Activated CD4-positive, alpha-beta T cell treated with anti-CD3 and anti-CD28 coated beads, Interleukin-2, amount 10 ng/mL, durations not matched to agents 7 days and 5 days (primary cell): ENCODE results near the gene MUC12. TPM values are rescaled to one million over a fixed set of nuclear protein-coding genes. Genes with fewer than 3 reads are reported as not detected.

Source experiments
- CTCF ChIA-PET: fragments of 350-600 bp; sonication (Branson Sonifier 250); formaldehyde crosslinking; loops from one replicate; lab custom pipeline; 2021; ENCODE audit warnings: antibody characterized with exemption; lab: Charles Lee
- POLR2A ChIA-PET: fragments of 350-600 bp; sonication (Branson Sonifier 250); formaldehyde crosslinking; loops from one replicate; lab custom pipeline; 2021; ENCODE audit warnings: antibody characterized with exemption; lab: Charles Lee
- DNase-seq: peaks from one replicate; pipeline ENCODE4 v3.0.0-alpha.2; 2020
- H3K27ac Mint-ChIP-seq: one replicate; pipeline ENCODE4 v1.8.0; 2021; ENCODE audit warnings: mild to moderate bottlenecking, moderate library complexity, mixed read lengths
- H3K27me3 Mint-ChIP-seq: one replicate; pipeline ENCODE4 v1.8.0; 2021; ENCODE audit warnings: mixed read lengths
- H3K36me3 Mint-ChIP-seq: one replicate; pipeline ENCODE4 v1.8.0; 2021; ENCODE audit warnings: low read depth, mixed read lengths
- H3K4me1 Mint-ChIP-seq: one replicate; pipeline ENCODE4 v1.8.0; 2021; ENCODE audit warnings: mixed read lengths
- H3K4me3 Mint-ChIP-seq: one replicate; pipeline ENCODE4 v1.8.0; 2021; ENCODE audit warnings: mild to moderate bottlenecking, moderate library complexity, mixed read lengths
- H3K9me3 Mint-ChIP-seq: one replicate; pipeline ENCODE4 v1.8.0; 2021; ENCODE audit warnings: mixed read lengths
- total RNA-seq, 2 experiments: library from RNA; stranded (reverse); gene quantifications; one replicate each; pipeline ENCODE4 v1.2.3, GENCODE V29; 2021

The MUC12 gene
- total RNA-seq, 2 experiments from 2014 or later = not detected

DNA sequence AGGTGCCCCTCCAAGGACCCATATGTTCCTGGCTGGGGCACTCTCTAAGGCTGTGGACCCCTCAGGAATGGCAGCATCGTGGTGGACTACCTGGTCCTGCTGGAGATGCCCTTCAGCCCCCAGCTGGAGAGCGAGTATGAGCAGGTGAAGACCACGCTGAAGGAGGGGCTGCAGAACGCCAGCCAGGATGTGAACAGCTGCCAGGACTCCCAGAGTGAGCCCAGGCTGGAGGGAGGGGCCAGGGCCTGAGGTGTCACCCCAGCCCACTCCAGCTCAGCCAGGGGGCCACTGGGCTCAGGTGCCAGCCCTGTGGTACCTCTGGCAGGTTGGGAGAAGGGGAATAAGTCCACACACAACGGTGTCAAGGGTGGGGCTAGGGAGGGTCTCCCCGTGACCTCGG is 4.7 kb upstream of the MUC12 start:
- Mint-ChIP-seq H3K4me1 (peaks cover 15% of the 10 kb centered on the region), H3K27me3 (peaks cover 34% of the 10 kb centered on the region), H3K9me3 (no peaks in the 10 kb centered on the region), H3K36me3 (no peaks in the 10 kb centered on the region), H3K4me3 (no peak overlapping the region), H3K27ac (no peak overlapping the region)
- ChIA-PET POLR2A (no interaction called here), CTCF (no interaction called here)
- DNase-seq = no peak

DNA sequence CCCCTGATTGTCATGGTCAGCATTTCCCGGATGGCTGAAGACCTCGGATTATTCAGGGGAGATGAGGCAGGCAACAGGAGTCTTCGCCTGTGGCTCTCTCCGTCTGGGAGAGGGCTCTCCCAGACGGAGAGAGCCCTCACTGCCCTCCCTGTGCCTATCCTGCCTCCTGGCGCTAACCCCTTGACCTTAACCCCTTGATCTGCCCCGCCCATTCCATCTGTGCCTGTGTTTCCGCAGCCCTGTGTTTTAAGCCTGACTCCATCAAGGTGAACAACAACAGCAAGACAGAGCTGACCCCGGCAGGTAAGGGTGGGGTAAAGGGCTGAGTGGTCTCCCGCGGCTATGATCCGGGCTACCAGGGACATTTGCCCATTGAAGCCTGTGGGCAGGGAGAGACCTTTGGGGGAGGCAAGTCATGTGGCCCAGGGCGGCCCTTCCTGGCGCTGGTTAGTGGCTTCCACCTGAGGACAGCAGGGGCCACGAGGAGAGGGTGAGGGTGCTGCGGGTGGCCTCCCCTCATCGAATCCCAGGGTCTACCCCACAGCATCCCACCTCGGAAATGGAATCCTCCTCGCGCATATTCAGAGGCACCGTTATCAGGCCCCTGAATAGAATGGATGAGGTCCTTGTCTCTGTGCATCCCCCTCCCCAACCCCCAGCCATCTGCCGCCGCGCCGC is 4.2 kb upstream of the MUC12 start:
- Mint-ChIP-seq H3K4me1 (peaks cover 15% of the 10 kb centered on the region), H3K27ac (no peak overlapping the region), H3K9me3 (no peaks in the 10 kb centered on the region), H3K36me3 (no peaks in the 10 kb centered on the region), H3K27me3 (peaks cover 34% of the 10 kb centered on the region), H3K4me3 (peak overlapping the region; percentile 53)
- ChIA-PET CTCF (interaction anchor here (1.0 to 1.3 kb wide), 2 partner anchors 8 to 112 kb away, joined by 4 read pairs; no protein-coding TSS in a partner anchor), POLR2A (no interaction called here)
- no peak for DNase-seq

DNA sequence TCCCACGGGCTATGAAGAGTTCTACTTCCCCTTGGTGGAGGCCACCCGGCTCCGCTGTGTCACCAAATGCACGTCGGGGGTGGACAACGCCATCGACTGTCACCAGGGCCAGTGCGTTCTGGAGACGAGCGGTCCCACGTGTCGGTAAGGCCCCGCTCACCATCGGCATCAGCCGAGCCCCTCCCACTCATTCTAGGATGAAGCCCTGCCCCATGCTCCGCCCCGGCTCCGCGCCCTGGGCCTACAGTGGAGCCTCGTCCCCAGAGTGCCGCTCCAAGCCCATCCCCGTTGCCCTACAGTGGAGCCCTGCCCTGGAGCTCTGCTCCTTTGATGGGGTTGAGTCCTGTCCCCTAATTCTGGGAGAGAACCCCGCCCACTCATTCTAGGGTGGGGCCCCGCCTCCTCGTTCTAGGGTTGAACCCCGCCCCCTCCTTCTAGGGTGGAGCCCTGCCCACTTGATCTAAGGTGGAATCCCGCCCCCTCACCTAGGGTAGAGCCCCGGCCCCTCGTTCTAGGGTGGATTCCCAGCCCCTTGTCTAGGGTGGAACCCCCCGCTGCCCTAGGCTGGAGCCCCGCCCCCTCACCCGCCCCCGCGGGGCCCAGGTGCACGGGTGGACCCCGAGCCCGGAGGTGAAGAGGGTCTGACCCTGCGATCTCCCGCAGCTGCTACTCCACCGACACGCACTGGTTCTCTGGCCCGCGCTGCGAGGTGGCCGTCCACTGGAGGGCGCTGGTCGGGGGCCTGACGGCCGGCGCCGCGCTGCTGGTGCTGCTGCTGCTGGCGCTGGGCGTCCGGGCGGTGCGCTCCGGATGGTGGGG is 3.4 kb upstream of the MUC12 start:
- H3K27ac Mint-ChIP-seq = no peak overlapping the region
- H3K4me1 Mint-ChIP-seq = peaks cover 15% of the 10 kb centered on the region
- H3K27me3 Mint-ChIP-seq = peaks cover 34% of the 10 kb centered on the region
- CTCF ChIA-PET = interaction anchor here (0.5 to 1.3 kb wide), 3 partner anchors 8 to 111 kb away, joined by 4 read pairs; no protein-coding TSS in a partner anchor
- H3K4me3 Mint-ChIP-seq = peak overlapping the region; percentile 53
- no peaks in the 10 kb centered on the region for H3K36me3 Mint-ChIP-seq
- DNase-seq = peak; percentile 58
- no peaks in the 10 kb centered on the region for H3K9me3 Mint-ChIP-seq
- POLR2A ChIA-PET = no interaction called here

DNA sequence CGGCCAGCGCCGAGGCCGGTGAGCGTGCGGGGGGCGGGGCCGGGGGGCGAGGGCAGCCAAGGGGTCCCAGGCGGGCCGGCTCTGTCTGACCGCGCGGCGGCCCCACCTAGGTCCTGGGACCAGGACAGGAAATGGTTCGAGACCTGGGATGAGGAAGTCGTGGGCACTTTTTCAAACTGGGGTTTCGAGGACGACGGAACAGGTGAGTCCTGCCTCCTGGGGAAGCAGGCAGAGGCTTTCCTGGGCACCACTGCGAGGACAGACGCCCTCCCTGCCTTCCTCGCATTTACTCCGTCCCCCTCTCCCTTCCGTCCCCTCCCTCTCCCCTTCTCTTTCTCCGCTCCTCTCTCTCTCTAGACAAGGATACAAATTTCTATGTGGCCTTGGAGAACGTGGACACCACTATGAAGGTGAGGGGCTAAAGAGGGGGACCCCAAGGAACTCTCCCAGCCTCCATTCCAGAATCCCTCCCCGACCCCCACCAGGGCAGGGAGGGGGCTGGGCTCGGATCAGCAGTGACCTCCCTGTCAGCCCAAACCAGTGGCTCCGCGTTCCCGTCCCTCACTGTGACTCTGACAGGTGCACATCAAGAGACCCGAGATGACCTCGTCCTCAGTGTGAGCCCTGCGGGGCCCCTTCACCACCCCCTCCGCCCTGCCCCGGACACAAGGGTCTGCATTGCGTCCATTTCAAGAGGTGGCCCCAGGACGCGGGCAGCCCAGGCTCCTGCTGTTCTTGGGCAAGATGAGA is 2.6 kb upstream of the MUC12 start:
- H3K4me3 Mint-ChIP-seq = no peak overlapping the region
- CTCF ChIA-PET = interaction anchor here (1.3 to 1.5 kb wide), 2 partner anchors 9 to 111 kb away, joined by 3 to 4 read pairs; no protein-coding TSS in a partner anchor
- POLR2A ChIA-PET = no interaction called here
- H3K27ac Mint-ChIP-seq = no peak overlapping the region
- no peaks in the 10 kb centered on the region for H3K9me3 Mint-ChIP-seq
- peaks cover 15% of the 10 kb centered on the region for H3K4me1 Mint-ChIP-seq
- H3K36me3 Mint-ChIP-seq = no peaks in the 10 kb centered on the region
- H3K27me3 Mint-ChIP-seq = peaks cover 34% of the 10 kb centered on the region
- DNase-seq = no peak

DNA sequence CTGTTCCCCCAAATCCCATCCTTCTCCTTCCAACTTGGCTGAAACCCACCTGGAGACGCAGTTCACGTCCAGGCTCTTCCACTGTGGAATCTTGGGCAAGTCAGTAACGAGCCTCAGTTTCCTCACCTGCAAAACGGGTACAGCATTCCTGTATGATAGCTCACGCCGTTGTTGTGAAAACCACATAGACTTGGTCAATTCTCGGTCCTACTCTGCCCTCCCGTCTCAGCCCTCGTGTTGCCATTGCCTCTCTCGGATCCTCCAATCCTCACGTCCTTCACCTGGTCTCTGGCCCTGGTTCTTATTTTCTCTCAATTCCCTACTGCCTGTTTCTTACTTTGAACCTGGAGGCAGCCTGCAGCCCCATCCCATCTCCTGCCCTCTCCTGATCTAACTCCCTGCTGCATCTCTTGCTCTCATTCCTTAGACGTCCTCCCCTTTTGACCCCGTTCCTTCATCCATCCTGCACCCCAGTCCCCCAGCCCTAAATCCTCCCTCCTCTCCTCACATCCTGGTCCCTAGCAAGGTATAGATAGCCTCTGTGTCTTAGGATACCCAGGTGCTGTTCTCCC is 2.0 kb upstream of the MUC12 start:
- no peak for DNase-seq
- Mint-ChIP-seq H3K27me3 (peaks cover 34% of the 10 kb centered on the region), H3K4me3 (no peak overlapping the region), H3K9me3 (no peaks in the 10 kb centered on the region), H3K4me1 (peaks cover 15% of the 10 kb centered on the region), H3K36me3 (no peaks in the 10 kb centered on the region), H3K27ac (no peak overlapping the region)
- CTCF ChIA-PET = interaction anchor here (0.6 to 1.5 kb wide), 2 partner anchors 9 to 116 kb away, joined by 3 to 4 read pairs; no protein-coding TSS in a partner anchor
- POLR2A ChIA-PET = no interaction called here

DNA sequence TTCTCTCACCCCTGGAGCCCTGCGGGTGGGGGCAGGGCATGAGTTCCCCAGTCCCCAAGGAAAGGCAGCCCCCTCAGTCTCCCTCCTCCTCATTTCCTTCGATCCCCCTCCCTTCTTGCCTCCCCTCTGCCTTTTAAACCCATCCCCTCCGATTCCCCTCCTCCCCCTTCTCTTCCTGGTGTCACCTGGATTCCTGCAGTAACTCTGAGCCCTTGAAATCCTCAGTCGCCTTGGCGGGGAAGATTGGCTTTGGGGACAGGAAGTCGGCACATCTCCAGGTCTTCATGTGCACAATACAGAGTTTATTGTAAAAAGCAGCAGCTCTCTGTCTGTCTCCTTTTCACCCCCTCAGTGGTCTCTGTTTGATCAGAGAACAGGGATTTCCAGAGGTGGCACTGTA is 1.3 kb upstream of the MUC12 start:
- H3K27me3 Mint-ChIP-seq = peaks cover 34% of the 10 kb centered on the region
- peaks cover 15% of the 10 kb centered on the region for H3K4me1 Mint-ChIP-seq
- CTCF ChIA-PET = interaction anchor here (0.6 to 1.5 kb wide), 2 partner anchors 10 to 115 kb away, joined by 3 to 4 read pairs; no protein-coding TSS in a partner anchor
- POLR2A ChIA-PET = no interaction called here
- H3K36me3 Mint-ChIP-seq = no peaks in the 10 kb centered on the region
- H3K9me3 Mint-ChIP-seq = no peaks in the 10 kb centered on the region
- H3K27ac Mint-ChIP-seq = no peak overlapping the region
- H3K4me3 Mint-ChIP-seq = no peak overlapping the region
- DNase-seq = no peak

DNA sequence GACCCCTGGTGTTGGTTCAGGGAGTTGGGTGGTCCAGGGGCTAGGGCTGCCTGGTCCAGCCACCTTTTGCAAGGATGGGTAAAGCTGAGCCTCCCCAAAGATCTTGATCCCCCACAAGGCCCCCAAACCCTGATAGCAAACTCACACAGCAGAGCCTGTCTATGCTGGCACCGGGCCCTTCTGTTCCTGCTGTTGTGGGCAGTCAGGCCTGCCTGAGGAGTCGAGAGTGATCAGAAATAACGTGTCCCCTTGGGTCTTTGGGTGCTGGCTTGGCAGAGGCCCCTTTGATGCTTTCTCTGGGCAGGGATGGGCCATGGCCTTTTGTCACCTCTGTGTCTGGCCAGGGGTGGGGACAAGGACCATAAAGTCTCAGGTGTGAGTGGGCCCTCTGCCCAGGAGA is 715 bp upstream of the MUC12 start:
- H3K36me3 Mint-ChIP-seq = no peaks in the 10 kb centered on the region
- ChIA-PET CTCF (interaction anchor here (1.3 kb wide), 1 partner anchor 9 kb away, joined by 3 read pairs; no protein-coding TSS in a partner anchor), POLR2A (no interaction called here)
- peaks cover 15% of the 10 kb centered on the region for H3K4me1 Mint-ChIP-seq
- no peak for DNase-seq
- peaks cover 33% of the 10 kb centered on the region for H3K27me3 Mint-ChIP-seq
- H3K9me3 Mint-ChIP-seq = no peaks in the 10 kb centered on the region
- H3K4me3 Mint-ChIP-seq = no peak overlapping the region
- no peak overlapping the region for H3K27ac Mint-ChIP-seq

DNA sequence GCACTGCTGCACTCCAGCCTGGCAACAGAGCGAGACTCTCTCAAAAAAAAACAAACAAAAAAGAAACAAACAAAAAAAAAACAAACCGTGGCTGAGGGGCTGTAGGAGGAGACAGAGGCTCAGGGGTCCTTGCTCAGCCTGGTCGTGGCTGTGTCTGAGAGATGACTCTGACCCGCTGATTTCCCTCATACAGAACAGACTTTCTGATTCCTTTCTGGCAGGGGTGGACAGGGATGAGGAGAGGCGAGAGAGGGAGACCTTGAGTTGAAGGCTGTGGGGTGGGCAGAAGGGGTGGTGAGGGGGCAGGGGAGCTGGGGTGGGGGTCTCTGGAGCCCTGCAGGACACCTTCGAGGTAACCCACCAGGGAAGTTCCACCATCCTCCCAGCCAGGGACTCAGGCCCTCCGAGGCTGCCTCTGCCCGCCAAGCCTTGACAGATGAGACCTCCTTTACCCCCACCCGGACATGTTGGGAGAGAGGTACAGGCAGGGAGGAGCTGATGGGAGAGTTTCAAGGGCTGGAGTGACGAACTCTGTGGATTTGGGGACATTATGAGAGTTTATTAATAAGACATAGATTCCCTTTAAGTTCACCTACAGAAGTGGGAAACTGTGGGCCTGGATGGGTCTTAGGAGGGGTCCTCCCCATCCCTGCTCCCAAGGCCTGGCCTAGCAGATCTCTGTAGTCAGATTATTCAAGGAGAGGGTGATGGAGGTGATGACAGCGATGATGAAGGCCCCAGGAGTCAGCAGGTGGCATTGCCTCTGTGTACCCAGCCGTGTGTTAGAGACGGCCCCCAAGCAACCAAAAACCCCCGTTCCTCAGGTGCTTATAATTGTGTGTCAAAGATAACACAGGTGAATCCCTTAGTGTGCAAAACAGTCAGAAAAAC is 2.0 kb downstream of the MUC12 start:
- no peak overlapping the region for H3K27ac Mint-ChIP-seq
- H3K4me3 Mint-ChIP-seq = no peak overlapping the region
- ChIA-PET POLR2A (no interaction called here), CTCF (no interaction called here)
- H3K36me3 Mint-ChIP-seq = no peaks in the 10 kb centered on the region
- no peaks in the 10 kb centered on the region for H3K9me3 Mint-ChIP-seq
- H3K27me3 Mint-ChIP-seq = peaks cover 20% of the 10 kb centered on the region
- H3K4me1 Mint-ChIP-seq = peaks cover 10% of the 10 kb centered on the region
- DNase-seq = no peak

DNA sequence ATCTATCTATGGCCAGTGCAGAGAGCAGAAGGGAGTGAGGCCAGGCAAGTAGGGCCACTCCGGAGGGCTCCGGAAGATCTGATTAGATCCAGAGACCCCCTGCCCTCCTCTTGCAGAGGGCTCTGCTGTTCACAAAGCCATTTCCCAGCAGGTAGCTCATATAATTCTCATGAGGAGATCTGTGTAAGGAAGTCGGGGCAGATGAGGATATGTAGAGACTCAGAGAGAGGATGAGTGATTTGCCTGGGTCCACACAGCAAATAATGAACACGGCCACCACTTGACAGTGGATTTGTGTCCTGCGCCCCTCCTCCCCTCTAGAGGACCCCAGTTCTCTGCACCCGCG is 2.6 kb downstream of the MUC12 start:
- DNase-seq = no peak
- Mint-ChIP-seq H3K27ac (no peak overlapping the region), H3K27me3 (peaks cover 15% of the 10 kb centered on the region), H3K36me3 (no peaks in the 10 kb centered on the region), H3K4me1 (peaks cover 5% of the 10 kb centered on the region), H3K9me3 (no peaks in the 10 kb centered on the region), H3K4me3 (no peak overlapping the region)
- CTCF ChIA-PET = no interaction called here
- POLR2A ChIA-PET = no interaction called here

DNA sequence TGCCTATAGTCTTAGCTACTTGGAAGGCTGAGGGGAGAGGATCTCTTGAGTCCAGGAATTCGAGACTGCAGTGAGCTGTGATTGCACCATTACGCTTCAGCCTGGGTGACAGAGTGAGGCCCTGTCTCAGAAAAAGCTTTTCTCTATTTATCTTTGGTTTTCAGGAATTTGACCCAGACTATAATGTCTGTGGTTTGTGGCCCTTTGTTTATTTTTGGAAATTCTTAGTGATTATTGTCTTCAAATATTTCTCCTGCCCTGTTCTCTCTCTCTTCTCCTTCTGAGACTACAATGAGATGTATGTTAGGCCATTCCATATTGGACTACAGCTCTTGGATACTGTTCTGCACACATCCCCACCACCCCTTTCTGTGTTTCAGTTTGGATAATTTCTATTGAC is 4.7 kb downstream of the MUC12 start:
- CTCF ChIA-PET = interaction anchor here (0.6 kb wide), 1 partner anchor 1889 kb away, joined by 3 read pairs; no protein-coding TSS in a partner anchor

DNA sequence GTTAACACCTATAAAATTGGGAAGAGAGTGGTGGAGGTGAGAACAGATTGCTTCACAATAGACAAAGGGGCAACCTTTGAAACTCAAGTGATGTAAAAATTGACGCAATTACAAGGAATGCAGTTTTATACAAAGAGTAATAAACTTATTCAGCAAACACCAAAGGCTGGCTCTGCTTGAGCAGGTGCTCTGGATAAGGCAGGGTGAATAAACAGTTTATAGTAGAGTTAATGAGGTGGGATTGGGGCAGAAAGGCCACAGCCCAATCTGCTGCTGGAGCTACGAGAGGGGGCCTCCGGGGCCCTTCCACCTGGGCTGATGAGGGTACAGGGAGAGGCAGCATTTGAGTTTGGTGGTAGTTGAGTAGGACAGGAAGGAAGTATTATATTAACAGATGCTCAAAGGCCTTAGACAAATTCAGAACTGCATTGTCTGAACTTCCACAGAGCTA is 6.0 kb downstream of the MUC12 start:
- H3K4me1 Mint-ChIP-seq = no peaks in the 10 kb centered on the region
- H3K4me3 Mint-ChIP-seq = no peak overlapping the region
- ChIA-PET POLR2A (no interaction called here), CTCF (interaction anchor here (0.7 to 0.9 kb wide), 2 partner anchors 18 to 26 kb away, joined by 3 read pairs; partner anchors contain the start of gene MUC3A)
- no peaks in the 10 kb centered on the region for H3K9me3 Mint-ChIP-seq
- no peak overlapping the region for H3K27ac Mint-ChIP-seq
- DNase-seq = no peak
- H3K27me3 Mint-ChIP-seq = no peaks in the 10 kb centered on the region
- H3K36me3 Mint-ChIP-seq = no peaks in the 10 kb centered on the region

More for the DNA sequence above, 4.7 kb downstream of the MUC12 start:
- Mint-ChIP-seq H3K27ac (no peak overlapping the region), H3K4me1 (no peaks in the 10 kb centered on the region), H3K27me3 (peaks cover 3% of the 10 kb centered on the region), H3K4me3 (no peak overlapping the region), H3K9me3 (no peaks in the 10 kb centered on the region), H3K36me3 (no peaks in the 10 kb centered on the region)
- POLR2A ChIA-PET = interaction anchor here (0.6 kb wide), 1 partner anchor 265 kb away, joined by 4 read pairs; no protein-coding TSS in a partner anchor
- DNase-seq = no peak
